Omental fat pad (tissue), 4 donors: ENCODE measurements around the gene MIGA1. TPM values are rescaled to one million over a fixed set of nuclear protein-coding genes. Genes with fewer than 3 reads are reported as not detected.

Experiments used
- ATAC-seq: fragments of 150-250 bp; one replicate; pipeline ENCODE4 v1.9.1; 2016; ENCODE audit warnings: mild to moderate bottlenecking, moderate library complexity; ENCODE audit not compliant: low FRiP score
- DNase-seq: peaks from one replicate; pipeline ENCODE4 v3.0.0-alpha.2; 2019; ENCODE audit warnings: low spot score
- CTCF ChIP-seq, 3 donors: fragments of 450-650 bp; IDR thresholded peaks; one replicate each; pipeline ENCODE4 v1.5.1; 2016 to 2017; ENCODE audit warnings: antibody characterized with exemption in 3 of 3, mild to moderate bottlenecking in 3 of 3, moderate library complexity in 2 of 3
- total RNA-seq, 4 donors: library from RNA; depleted of rRNA; stranded (reverse); fragments of >200 nt; gene quantifications; one replicate each; pipeline ENCODE4 v1.1.0, GENCODE V29; 2016

The MIGA1 gene
- total RNA-seq, 4 donors from 2014 or later: 11.9 to 19.7 (median 14.7) TPM

GRCh38 chr1:77850082-77850481, 70.6 kb downstream of the MIGA1 start:
- DNase-seq (no peak), ATAC-seq (no peak)
- TF ChIP-seq CTCF (IDR thresholded peaks at IDR 0.05): no peak

- no peak for ATAC-seq
- TF ChIP-seq CTCF (IDR thresholded peaks at IDR 0.05): no peak
- no peak for DNase-seq
Measured at GRCh38 chr1:77857552-77857951, 78.1 kb downstream of the MIGA1 start.

- TF ChIP-seq CTCF (IDR thresholded peaks at IDR 0.05): no peak
- DNase-seq (no peak), ATAC-seq (no peak)
Measured at GRCh38 chr1:77858725-77859124, 79.3 kb downstream of the MIGA1 start.

- ATAC-seq (no peak), DNase-seq (no peak)
- TF ChIP-seq CTCF (IDR thresholded peaks at IDR 0.05): no peak
Measured at GRCh38 chr1:77859248-77859647, 79.8 kb downstream of the MIGA1 start.

- no peak for ATAC-seq
- DNase-seq: no peak
- TF ChIP-seq CTCF (IDR thresholded peaks at IDR 0.05): no peak
Measured at GRCh38 chr1:77866296-77866695, 86.8 kb downstream of the MIGA1 start.

- no peak for TF ChIP-seq CTCF (IDR thresholded peaks at IDR 0.05)
- ATAC-seq: no peak
- DNase-seq: no peak
Measured at GRCh38 chr1:77872645-77873044, 93.2 kb downstream of the MIGA1 start.

GRCh38 chr1:77873461-77873860, 94.0 kb downstream of the MIGA1 start:
- TF ChIP-seq CTCF (IDR thresholded peaks at IDR 0.05): no peak
- DNase-seq: no peak
- no peak for ATAC-seq
